SK-N-SH treated with all-trans-retinoic acid at 6 μM for 48 hours (cell line): ENCODE results near the gene PTTG1IP.
A peak's percentile ranks its signal among the peaks of the same experiment; 100 is the strongest.

Experiments used
- ATAC-seq: fragments of 200-7000 bp; cut with Tn5 transposase; 3 replicates; pipeline ENCODE4 v1.9.1; 2020; ENCODE audit warnings: mild to moderate bottlenecking, moderate library complexity
- ARNTL ChIP-seq: fragments of 450-650 bp; formaldehyde crosslinking; IDR thresholded peaks from 2 replicates; pipeline ENCODE4 v1.5.0; 2020; ENCODE audit warnings: low read depth, mild to moderate bottlenecking, moderate library complexity, borderline replicate concordance
- BACH2 ChIP-seq: fragments of 250-450 bp; sonication (Bioruptor Pico); IDR thresholded peaks from 2 replicates; pipeline ENCODE4 v1.9.0; 2021; ENCODE audit warnings: mild to moderate bottlenecking, borderline replicate concordance
- CREB5 ChIP-seq: fragments of 250-450 bp; sonication (Bioruptor Pico); IDR thresholded peaks from 2 replicates; pipeline ENCODE4 v1.5.1; 2020; ENCODE audit warnings: low read depth, mild to moderate bottlenecking, moderate library complexity
- CSDC2 ChIP-seq: fragments of 250-450 bp; sonication (Bioruptor Pico); IDR thresholded peaks from 2 replicates; pipeline ENCODE4 v1.5.0; 2020; ENCODE audit warnings: mild to moderate bottlenecking, moderate library complexity
- CSRNP3 ChIP-seq: fragments of 250-450 bp; sonication (Bioruptor Pico); IDR thresholded peaks from 2 replicates; pipeline ENCODE4 v1.5.1; 2021; ENCODE audit warnings: mild to moderate bottlenecking, moderate library complexity
- ESRRG ChIP-seq: fragments of 250-450 bp; sonication (Bioruptor Pico); IDR thresholded peaks from 2 replicates; pipeline ENCODE4 v1.6.1; 2021; ENCODE audit warnings: mild to moderate bottlenecking
- GLIS3 ChIP-seq: fragments of 250-450 bp; sonication (Bioruptor Pico); IDR thresholded peaks from 2 replicates; pipeline ENCODE4 v1.5.0; 2020; ENCODE audit warnings: mild to moderate bottlenecking, moderate library complexity
- ISL1 ChIP-seq: fragments of 250-450 bp; sonication (Bioruptor Pico); IDR thresholded peaks from 2 replicates; pipeline ENCODE4 v2.1.2; 2022; ENCODE audit warnings: mild to moderate bottlenecking, moderate library complexity
- PATZ1 ChIP-seq: fragments of 250-450 bp; sonication (Bioruptor Pico); IDR thresholded peaks from 2 replicates; pipeline ENCODE4 v1.8.0; 2020; ENCODE audit warnings: mild to moderate bottlenecking, moderate library complexity, borderline replicate concordance
- POU6F1 ChIP-seq: fragments of 250-450 bp; sonication (Bioruptor Pico); IDR thresholded peaks from 2 replicates; pipeline ENCODE4 v1.8.0; 2021; ENCODE audit warnings: low read depth, mild to moderate bottlenecking, moderate library complexity, borderline replicate concordance
- PPARA ChIP-seq: fragments of 250-450 bp; sonication (Bioruptor Pico); IDR thresholded peaks from 2 replicates; pipeline ENCODE4 v1.5.0; 2020; ENCODE audit warnings: mild to moderate bottlenecking, borderline replicate concordance
- RARB ChIP-seq: fragments of 250-450 bp; sonication (Bioruptor Pico); IDR thresholded peaks from 2 replicates; pipeline ENCODE4 v1.8.0; 2021; ENCODE audit warnings: mild to moderate bottlenecking, moderate library complexity
- SNAI2 ChIP-seq: fragments of 250-450 bp; sonication (Bioruptor Pico); IDR thresholded peaks from 2 replicates; pipeline ENCODE4 v1.5.0; 2020; ENCODE audit warnings: mild to moderate bottlenecking, moderate library complexity
- TCF4 ChIP-seq: fragments of 250-450 bp; sonication (Bioruptor Pico); IDR thresholded peaks from 2 replicates; pipeline ENCODE4 v1.8.0; 2021; ENCODE audit warnings: mild to moderate bottlenecking, moderate library complexity, borderline replicate concordance
- TOX ChIP-seq: fragments of 250-450 bp; sonication (Bioruptor Pico); IDR thresholded peaks from 2 replicates; pipeline ENCODE4 v1.8.0; 2021; ENCODE audit warnings: mild to moderate bottlenecking, moderate library complexity, borderline replicate concordance
- TSHZ2 ChIP-seq: fragments of 250-450 bp; sonication (Bioruptor Pico); IDR thresholded peaks from 2 replicates; pipeline ENCODE4 v1.5.0; 2020; ENCODE audit warnings: mild to moderate bottlenecking, moderate library complexity
- ZC3H10 ChIP-seq: fragments of 250-450 bp; sonication (Bioruptor Pico); IDR thresholded peaks from 2 replicates; pipeline ENCODE4 v1.5.1; 2021; ENCODE audit warnings: mild to moderate bottlenecking, moderate library complexity
- ZFP3 ChIP-seq: fragments of 250-450 bp; sonication (Bioruptor Pico); IDR thresholded peaks from 2 replicates; pipeline ENCODE4 v1.5.0; 2020; ENCODE audit warnings: mild to moderate bottlenecking, moderate library complexity
- ZFP30 ChIP-seq: fragments of 450-650 bp; formaldehyde crosslinking; IDR thresholded peaks from 2 replicates; pipeline ENCODE4 v1.5.0; 2022; ENCODE audit warnings: mild to moderate bottlenecking, moderate library complexity
- ZNF565 ChIP-seq: fragments of 450-650 bp; formaldehyde crosslinking; conservative IDR thresholded peaks from 2 replicates; pipeline ENCODE4 v1.5.0; 2020; ENCODE audit warnings: low read depth, mild to moderate bottlenecking, moderate library complexity
- ZNF8 ChIP-seq: fragments of 450-650 bp; formaldehyde crosslinking; IDR thresholded peaks from 2 replicates; pipeline ENCODE4 v1.5.0; 2020; ENCODE audit warnings: mild to moderate bottlenecking, moderate library complexity

The PTTG1IP gene

GRCh38 chr21:44800971-44801467 is 72.5 kb downstream of the PTTG1IP start:
- TF ChIP-seq RARB (CRISPR knock-in tag): no peak
- TF ChIP-seq BACH2: no peak
- TF ChIP-seq ZNF565: no peak
- no peak for TF ChIP-seq TCF4
- TF ChIP-seq CREB5: no peak
- TF ChIP-seq TSHZ2 (CRISPR knock-in tag): no peak
- no peak for TF ChIP-seq PATZ1 (CRISPR knock-in tag)
- no peak for TF ChIP-seq ZC3H10 (CRISPR knock-in tag)
- no peak for TF ChIP-seq GLIS3
- TF ChIP-seq ZFP30 (CRISPR knock-in tag): no peak
- TF ChIP-seq ZNF8 (CRISPR knock-in tag): no peak
- TF ChIP-seq TOX (CRISPR knock-in tag): no peak
- no peak for TF ChIP-seq PPARA (CRISPR knock-in tag)
- TF ChIP-seq POU6F1 (CRISPR knock-in tag): no peak
- TF ChIP-seq SNAI2 (CRISPR knock-in tag): no peak
- TF ChIP-seq CSDC2 (CRISPR knock-in tag): no peak
- no peak for TF ChIP-seq ESRRG
- TF ChIP-seq ARNTL: no peak
- peak; percentile 61 for ATAC-seq

GRCh38 chr21:44800103-44800502 is 73.4 kb downstream of the PTTG1IP start:
- ATAC-seq: peak; percentile 41; the same call in 2 of the 3 replicates
- no peak for TF ChIP-seq CSDC2 (CRISPR knock-in tag)
- no peak for TF ChIP-seq ZFP3
- TF ChIP-seq BACH2: no peak
- no peak for TF ChIP-seq PPARA (CRISPR knock-in tag)
- no peak for TF ChIP-seq PATZ1 (CRISPR knock-in tag)
- no peak for TF ChIP-seq TOX (CRISPR knock-in tag)
- no peak for TF ChIP-seq ISL1 (CRISPR knock-in tag)
- no peak for TF ChIP-seq ZFP30 (CRISPR knock-in tag)
- TF ChIP-seq CSRNP3: no peak
- TF ChIP-seq, all 23 proteins: peak for 0
